ENCODE results near the gene EPC1. TPM values are rescaled to one million over a fixed set of nuclear protein-coding genes. Genes with fewer than 3 reads are reported as not detected.

Gene EPC1
- total and polyA plus RNA-seq, 2 of the 8 experiments (the other 6 are each of a cell fraction or from before 2014, with no cell fraction given): 23.7 to 42.3 TPM

- H4K5ac ChIP-seq (ENCODE audit: insufficient read length, low read depth, low read length): no peak overlapping the region
- H3K79me2 ChIP-seq (ENCODE audit: control insufficient read depth in 1 of 2, insufficient read depth in 2 of 2, low read length in 2 of 2): peaks cover 0 to 12% of the 10 kb centered on the region in 2 experiments; a peak in 2 of 4 replicates
- no peak overlapping the region for H3K4me2 ChIP-seq (ENCODE audit: insufficient read depth in 1 of 2, low read depth in 2 of 2, low read length in 2 of 2)
- no peak overlapping the region for H2AFZ ChIP-seq (ENCODE audit: low read length)
- H3K9ac ChIP-seq (replicated peaks in 1 of 4; ENCODE audit: extremely low read depth in 1 of 4, low read depth in 3 of 4, low read length in 3 of 4): no peak overlapping the region
- DNase-seq (ENCODE audit: low read depth in 1 of 2, low spot score in 2 of 2) (no peak), FAIRE-seq (no peak)
- POLR2A ChIA-PET (ENCODE audit: partially characterized antibody): interaction anchor here (0.9 kb wide), 1 partner anchor 14 kb away, joined by 3 read pairs; no protein-coding TSS in a partner anchor
- no peak overlapping the region for H3K14ac ChIP-seq (ENCODE audit: insufficient read length)
- no peaks in the 10 kb centered on the region for H3K9me3 ChIP-seq (ENCODE audit: insufficient read depth in 2 of 2, low read depth in 1 of 2, low read length in 1 of 2)
- no peaks in the 10 kb centered on the region for H3K23me2 ChIP-seq (ENCODE audit: low read depth, low read length)
- no peak overlapping the region for H2BK120ac ChIP-seq (replicated peaks; ENCODE audit: low read depth, low read length)
- H4K20me1 ChIP-seq (replicated peaks in 1 of 2; ENCODE audit: control insufficient read depth in 1 of 2, insufficient read depth in 2 of 2, low read length in 2 of 2): no peaks in the 10 kb centered on the region
- no peak overlapping the region for H3K23ac ChIP-seq (ENCODE audit: insufficient read length)
- H3K27ac ChIP-seq (ENCODE audit: low read depth, low read length): no peak overlapping the region
- no peak overlapping the region for H3K18ac ChIP-seq (ENCODE audit: extremely low read depth, low read length)
- H4K91ac ChIP-seq (replicated peaks; ENCODE audit: insufficient read length, low read length): no peak overlapping the region
- no peak overlapping the region for H2BK12ac ChIP-seq (ENCODE audit: low read depth, low read length)
- 93% methylated on average over 1 of the region's 1 CpG; no CpG with 5 or more reads in 1 of the 2 experiments for WGBS, 2 experiments (ENCODE audit: extremely low coverage in 1 of 2, insufficient coverage in 1 of 2, insufficient read length in 1 of 2, insufficient replicate concordance in 2 of 2, low coverage in 1 of 2, low lambda C conversion rate in 2 of 2, missing lambda C conversion rate in 1 of 2)
- H3K36me3 ChIP-seq (ENCODE audit: control insufficient read depth in 2 of 4, insufficient read depth in 4 of 4, low read length in 3 of 4): 0 out of 8 replicates have a peak, but pooled peaks cover 0 to under 1% (median 0%) of the 10 kb centered on the region in 4 experiments
- H3K56ac ChIP-seq (replicated peaks; ENCODE audit: insufficient read length, low read depth, low read length): no peak overlapping the region
- no peak overlapping the region for H3K4ac ChIP-seq (replicated peaks; ENCODE audit: insufficient read length, low read depth, low read length)
- no peaks in the 10 kb centered on the region for H3K27me3 ChIP-seq (replicated peaks in 1 of 4; ENCODE audit: control insufficient read depth in 3 of 4, extremely low read depth in 1 of 4, insufficient read depth in 3 of 4, low read length in 3 of 4)
- H3K4me3 ChIP-seq (ENCODE audit: extremely low read depth in 1 of 4, insufficient read depth in 2 of 4, low read depth in 3 of 4, low read length in 4 of 4): no peak overlapping the region
- no peak overlapping the region for H2BK20ac ChIP-seq (ENCODE audit: low read length)
- H2BK15ac ChIP-seq (ENCODE audit: low read length): no peak overlapping the region
- no peak for TF ChIP-seq JUN (IDR thresholded peaks at IDR 0.05; ENCODE audit: low read depth, low read length)
- no peak for TF ChIP-seq CEBPB (IDR thresholded peaks at IDR 0.05; ENCODE audit: low read depth, low read length)
- no peak for TF ChIP-seq GTF2F1 (IDR thresholded peaks at IDR 0.05; ENCODE audit: borderline replicate concordance, low read depth, low read length)
- TF ChIP-seq BCL11A (IDR thresholded peaks at IDR 0.05; ENCODE audit: low read depth in 2 of 2, low read length in 2 of 2): no peak
- CTCF ChIA-PET (ENCODE audit: partially characterized antibody): no interaction called here
- no peak overlapping the region for H4K8ac ChIP-seq (ENCODE audit: extremely low read depth, insufficient read depth, low read length)
- H3K79me1 ChIP-seq (ENCODE audit: low read depth, low read length): no peaks in the 10 kb centered on the region; the same call in 1 of the 2 replicates
- no peak overlapping the region for H2BK5ac ChIP-seq (ENCODE audit: low read depth, low read length)
- H3K4me1 ChIP-seq (replicated peaks in 1 of 4; ENCODE audit: control insufficient read depth in 3 of 4, insufficient read depth in 4 of 4, low read length in 3 of 4): peaks cover 0 to 10% (median 1%) of the 10 kb centered on the region in 4 experiments; a peak in 3 of 7 replicates
- no peak overlapping the region for H2AK5ac ChIP-seq (ENCODE audit: low read depth, low read length)
Measured at GRCh38 chr10:32360241-32360640, 13.3 kb upstream of the EPC1 start.

Data from H1 (cell line).